RCC 7860 (cell line): Measurements from ENCODE around the gene CCDC57.

Source experiments
- DNase-seq: peaks from one replicate; pipeline ENCODE4 v3.0.0-alpha.2; 2015; ENCODE audit warnings: low spot score
- FAIRE-seq: peaks from 2 replicates; lab custom pipeline; 2012; peaks lifted over from hg19 to GRCh38; lab: Jason Lieb, UNC

The CCDC57 gene

GRCh38 chr17:82096709-82097183 is 115.9 kb downstream of the CCDC57 start:
- FAIRE-seq (no peak), DNase-seq (no peak)

GRCh38 chr17:82095777-82096708 is 116.6 kb downstream of the CCDC57 start:
- FAIRE-seq (no peak), DNase-seq (no peak)

GRCh38 chr17:82094931-82095776 is 117.5 kb downstream of the CCDC57 start:
- DNase-seq (no peak), FAIRE-seq (no peak)

- no peak for FAIRE-seq
Observed at GRCh38 chr17:82092995-82093751, 119.5 kb downstream of the CCDC57 start.

DNA sequence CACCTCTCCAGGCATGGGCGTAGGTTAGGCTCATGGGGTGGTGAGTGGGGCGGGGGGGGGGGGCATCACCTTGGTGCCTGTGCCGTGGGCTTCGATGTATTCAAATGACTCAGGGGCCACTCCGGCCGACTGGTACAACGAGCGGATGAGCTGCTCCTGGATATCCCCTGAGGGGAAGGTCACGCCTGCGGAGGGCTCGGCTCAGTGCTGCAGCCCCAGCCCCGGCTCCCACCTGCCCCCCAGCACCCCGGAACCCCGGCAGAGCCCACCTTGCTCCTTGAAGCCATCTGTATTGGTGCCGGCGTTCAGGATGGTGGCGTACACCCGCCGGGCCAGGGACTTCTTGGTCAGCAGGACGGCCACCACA is 120.0 kb downstream of the CCDC57 start:
- FAIRE-seq (no peak), DNase-seq (no peak)

More at GRCh38 chr17:82092995-82093751, 119.5 kb downstream of the CCDC57 start:
- DNase-seq: no peak

DNA sequence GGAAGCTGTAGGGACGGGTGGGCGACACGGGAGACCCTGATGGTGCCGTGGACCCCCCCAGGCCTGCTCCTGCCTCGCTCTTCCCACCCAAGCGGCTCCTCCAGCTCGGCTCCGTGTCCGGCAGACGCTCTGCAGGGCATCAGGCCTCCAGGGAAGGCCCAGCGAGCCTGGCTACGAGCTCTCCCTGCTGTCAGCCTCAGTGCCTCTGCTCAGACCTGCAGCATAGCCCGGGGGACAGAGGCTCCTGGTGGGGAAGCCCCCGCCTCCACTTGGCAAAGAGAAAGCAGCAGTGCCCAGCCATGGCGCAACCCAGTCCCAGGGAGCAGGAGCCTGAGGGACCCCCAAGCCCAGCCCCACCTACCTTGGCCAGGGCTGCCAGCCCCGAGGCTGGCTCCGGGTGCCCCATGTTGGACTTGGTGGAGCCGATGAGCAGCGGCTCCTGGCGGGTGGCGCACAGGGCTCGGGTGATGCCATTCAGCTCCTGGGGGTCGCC is 120.5 kb downstream of the CCDC57 start:
- no peak for FAIRE-seq
- no peak for DNase-seq

- DNase-seq (no peak), FAIRE-seq (no peak)
Observed at GRCh38 chr17:82091264-82092066, 121.2 kb downstream of the CCDC57 start.

GRCh38 chr17:82090549-82091263 is 121.9 kb downstream of the CCDC57 start:
- FAIRE-seq: no peak
- DNase-seq: no peak

- FAIRE-seq (no peak), DNase-seq (no peak)
Observed at GRCh38 chr17:82089723-82090548, 122.7 kb downstream of the CCDC57 start.

GRCh38 chr17:82088838-82089722 is 123.6 kb downstream of the CCDC57 start:
- FAIRE-seq (no peak), DNase-seq (no peak)

- no peak for FAIRE-seq
- no peak for DNase-seq
Observed at GRCh38 chr17:82087961-82088837, 124.4 kb downstream of the CCDC57 start.

- FAIRE-seq: no peak
- no peak for DNase-seq
Observed at GRCh38 chr17:82086941-82087906, 125.4 kb downstream of the CCDC57 start.

- DNase-seq: no peak
Observed at GRCh38 chr17:82085931-82086764, 126.5 kb downstream of the CCDC57 start.

More at GRCh38 chr17:82085931-82086764, 126.5 kb downstream of the CCDC57 start:
- FAIRE-seq: no peak
